Stimulated activated CD8-positive, alpha-beta memory T cell treated with anti-CD3 and anti-CD28 coated beads, Interleukin-2, amount 100 ng/mL, for 48 hours (primary cell): ENCODE data around the gene KTI12.
"Not testable (repeated sequence)": the region's sequence is repeated elsewhere in the genome, so short reads cannot be mapped to it uniquely, and the experiment has no call there.

ENCODE experiments used
- DNase-seq, 2 donors: peaks; one replicate each; pipeline ENCODE4 v3.0.0-alpha.2; 2020; ENCODE audit warnings: low read depth in 2 of 2

KTI12 gene

DNA sequence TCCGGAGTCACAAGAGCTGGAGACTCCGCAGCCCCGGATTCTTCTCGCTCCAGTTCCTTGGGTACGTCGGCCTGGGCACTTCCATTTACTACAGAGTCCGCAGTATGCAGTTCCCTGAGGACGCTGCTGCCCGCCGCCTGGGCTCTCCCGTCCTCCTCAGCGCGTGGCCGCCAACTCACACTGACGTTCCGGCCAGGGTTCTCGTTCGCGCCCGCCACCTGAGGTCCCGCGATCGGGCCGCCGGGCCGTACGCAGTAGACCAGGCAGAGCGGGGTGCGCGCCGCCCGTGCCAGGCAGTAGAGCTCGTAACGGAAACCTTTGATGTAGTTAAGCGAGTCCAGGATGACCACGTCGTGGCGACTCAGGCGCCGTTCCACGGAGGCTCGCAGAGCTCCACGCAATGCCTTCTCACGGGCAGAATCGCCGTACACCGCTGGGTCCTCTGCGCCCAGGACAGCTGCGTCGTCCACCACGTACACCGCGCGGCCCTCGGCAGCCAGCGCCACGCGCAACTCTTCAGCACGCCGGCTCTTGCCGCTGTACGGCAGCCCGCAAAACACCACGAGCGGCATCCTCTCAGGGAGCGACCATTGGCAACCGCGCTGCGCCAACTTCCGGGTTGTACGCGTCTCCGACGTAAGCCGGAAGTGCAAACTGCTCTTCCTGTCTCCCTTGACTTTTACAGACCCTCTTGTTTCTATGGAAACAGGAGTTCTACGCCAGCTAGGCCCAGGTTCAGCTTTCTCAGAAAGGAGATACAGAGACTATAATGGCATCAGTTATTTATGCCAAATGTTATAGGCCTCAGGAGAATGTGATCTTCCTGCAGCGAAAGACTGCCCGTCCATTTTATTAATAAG lies at the start of gene KTI12:
TSS of gene KTI12 (minus strand) at position 621 of the 860 bp plus-strand sequence. CDS start at position 572, 49 bp downstream.
- peak; percentile 77 to 82 for DNase-seq

DNA sequence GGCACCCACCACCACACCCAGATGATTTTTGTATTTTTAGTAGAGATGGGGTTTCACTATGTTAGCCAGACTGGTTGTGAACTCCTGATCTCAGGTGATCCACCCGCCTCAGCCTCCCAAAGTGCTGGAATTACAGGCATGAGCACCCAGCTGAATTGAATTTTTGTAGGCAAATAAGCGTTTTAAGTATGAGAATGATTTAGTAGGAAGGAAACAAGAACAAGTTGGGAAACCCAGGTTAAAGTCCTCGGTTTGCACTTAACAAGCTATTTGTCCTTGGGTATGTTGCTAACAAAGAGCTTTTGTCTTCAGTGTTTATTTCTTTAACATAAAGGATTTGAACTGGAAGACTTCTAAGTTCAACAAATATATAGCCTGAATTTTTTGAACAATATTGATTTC lies 46.4 kb upstream of the KTI12 start:
- no peak for DNase-seq

- DNase-seq: not testable (repeated sequence)
Measured at GRCh38 chr1:52077277-52077676, 43.7 kb upstream of the KTI12 start.

DNA sequence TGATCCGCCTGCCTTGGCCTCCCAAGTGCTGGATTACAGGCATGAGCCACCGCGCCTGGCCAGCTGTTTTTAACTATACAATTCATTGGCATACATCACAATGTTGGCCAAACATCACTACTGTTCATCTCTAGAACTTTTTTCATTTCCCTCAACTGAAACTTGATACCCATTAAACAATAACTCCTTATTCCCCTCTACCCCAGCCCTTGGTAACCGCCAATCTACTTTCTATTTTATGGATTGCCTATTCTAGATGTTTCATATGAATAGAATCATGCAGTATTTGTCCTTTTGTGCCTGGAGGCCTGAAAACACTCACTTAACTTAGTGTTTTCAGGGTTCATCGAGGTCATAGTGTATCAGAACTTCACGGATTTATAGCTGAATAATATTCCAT lies 38.7 kb upstream of the KTI12 start:
- no peak for DNase-seq

DNA sequence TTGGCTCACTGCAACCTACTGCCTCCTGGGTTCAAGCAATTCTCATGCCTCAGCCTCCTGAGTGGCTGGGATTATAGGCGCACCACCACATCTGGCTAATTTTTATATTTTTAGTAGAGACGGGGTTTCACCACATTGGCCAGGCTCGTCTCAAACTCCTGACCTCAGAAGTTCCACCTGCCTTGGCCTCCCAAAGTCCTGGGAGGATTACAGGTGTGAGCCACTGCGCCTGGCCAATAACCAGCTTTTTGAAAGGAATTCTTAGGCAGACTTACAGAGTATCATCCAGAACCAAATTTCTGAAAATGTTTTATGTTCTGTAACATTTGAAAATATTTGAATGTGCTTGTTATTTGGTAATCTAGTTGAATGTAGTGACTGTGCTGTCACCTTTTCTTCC lies 37.1 kb upstream of the KTI12 start:
- no peak for DNase-seq

GRCh38 chr1:52063192-52063591 lies 29.6 kb upstream of the KTI12 start:
- no peak for DNase-seq

GRCh38 chr1:52060822-52061221 lies 27.2 kb upstream of the KTI12 start:
- no peak for DNase-seq

DNA sequence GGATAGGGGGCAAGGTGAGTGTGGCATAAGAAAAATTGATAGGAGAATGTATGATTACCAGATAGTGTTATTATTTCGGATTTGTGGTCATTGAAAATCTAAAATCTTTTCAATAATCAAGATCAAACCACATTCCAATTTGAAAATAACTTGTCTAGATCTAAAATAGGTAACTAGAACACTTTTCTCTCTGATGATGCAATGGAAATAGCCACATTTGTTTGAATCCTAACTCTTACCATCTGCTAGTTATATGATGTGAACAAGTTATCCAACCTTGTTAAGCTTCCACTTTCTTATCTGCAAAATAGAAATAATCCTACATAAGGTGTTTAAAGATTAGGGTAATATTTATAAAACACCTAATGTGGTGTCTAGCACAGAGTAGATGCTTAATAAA lies 26.3 kb upstream of the KTI12 start:
- no peak for DNase-seq

GRCh38 chr1:52059321-52059720 lies 25.7 kb upstream of the KTI12 start:
- no peak for DNase-seq

DNA sequence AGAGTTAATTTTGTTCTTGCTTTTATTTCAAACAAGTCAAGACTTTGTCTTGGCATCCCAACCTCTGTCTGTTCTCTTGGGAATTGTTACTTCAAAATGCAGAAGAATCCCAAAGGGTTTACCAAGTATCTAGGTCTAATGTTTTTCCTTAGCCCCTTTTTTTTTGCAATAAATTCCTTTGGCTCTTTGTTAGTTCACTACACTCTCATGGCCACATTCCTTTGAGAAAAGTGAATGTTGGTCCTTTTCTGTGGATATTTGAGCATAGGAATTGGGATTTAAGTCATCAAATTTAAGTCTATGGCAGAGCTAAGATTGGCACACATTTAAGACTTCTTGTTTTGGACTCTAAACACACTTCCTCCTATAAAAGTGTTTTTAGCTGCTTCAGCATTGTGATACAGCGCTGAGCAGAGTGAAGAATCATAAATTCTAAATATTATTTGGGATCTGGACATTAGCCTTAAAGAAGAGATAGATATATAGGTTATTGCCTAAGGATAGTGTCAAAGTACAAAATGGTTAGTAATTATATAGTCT lies 24.3 kb upstream of the KTI12 start:
- DNase-seq: no peak

DNA sequence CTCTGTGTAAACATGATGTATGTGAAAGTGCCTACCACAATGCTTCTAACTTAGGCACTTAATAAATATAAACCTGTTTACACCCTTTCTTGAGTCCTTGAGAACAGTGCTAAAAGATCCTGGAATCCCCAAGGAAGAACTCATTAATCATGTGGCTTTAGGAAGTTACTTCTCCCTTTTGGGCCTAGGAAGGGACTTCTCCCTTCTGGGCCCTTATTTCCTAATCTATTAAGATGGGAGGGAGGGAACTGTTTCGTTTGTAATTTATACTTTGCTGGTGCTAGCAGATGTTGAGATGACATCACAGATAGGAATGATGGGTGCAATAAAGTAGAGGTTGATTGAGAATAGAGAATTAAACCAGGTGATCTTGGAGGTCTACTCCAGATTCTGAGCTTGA lies 23.6 kb upstream of the KTI12 start:
- no peak for DNase-seq

DNA sequence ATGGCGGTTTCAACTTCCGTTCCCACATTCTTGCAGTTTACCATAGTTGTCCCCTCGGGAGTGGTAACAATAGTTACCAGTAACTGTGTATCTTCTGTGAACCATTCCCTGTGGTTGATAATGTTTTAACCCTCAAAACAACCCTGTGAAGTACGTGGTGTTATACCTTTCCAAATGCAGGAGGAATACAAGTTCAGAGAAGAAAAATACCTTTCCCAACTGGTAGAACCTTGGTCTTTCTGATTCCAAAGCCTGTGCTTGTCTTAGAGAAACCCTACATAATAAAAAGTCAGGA lies 23.3 kb upstream of the KTI12 start:
- no peak for DNase-seq

DNA sequence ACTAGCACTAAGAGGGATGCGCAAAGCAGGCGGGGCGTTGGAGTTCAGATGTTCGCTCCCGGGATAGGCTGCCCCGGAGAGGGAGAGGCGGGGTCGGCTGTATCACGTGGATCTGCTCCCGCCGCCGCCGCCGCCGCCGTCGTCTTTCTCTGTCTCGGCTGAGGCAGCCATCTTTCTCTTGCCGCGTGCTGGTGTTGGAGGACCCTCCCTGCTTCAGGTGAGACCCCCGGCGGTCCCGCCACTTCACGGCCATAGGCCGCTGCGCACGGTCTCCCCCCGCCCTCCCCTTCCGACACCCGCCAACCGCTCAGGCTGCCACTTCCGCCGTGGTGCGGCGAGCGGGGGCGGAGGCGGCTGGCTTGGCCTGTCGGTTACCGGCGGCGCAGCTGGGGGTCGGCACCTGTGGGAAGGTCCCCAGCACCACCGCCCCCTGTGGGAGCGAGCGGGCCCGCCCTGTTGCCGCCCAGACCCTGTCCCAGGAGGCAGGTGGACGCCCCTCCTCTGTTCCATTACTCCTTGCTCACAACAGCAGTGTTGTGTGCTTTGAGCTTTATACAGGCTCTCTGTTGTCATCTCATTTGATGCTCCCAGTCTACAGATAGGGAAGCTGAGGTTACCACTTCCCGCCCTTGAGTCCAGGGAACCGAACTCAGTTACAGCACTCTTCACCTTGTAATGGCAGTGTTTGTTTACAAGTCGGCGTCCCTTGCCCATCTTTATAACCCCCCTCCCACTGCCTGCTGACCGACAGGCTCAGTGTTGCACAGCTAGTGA lies 22.7 kb upstream of the KTI12 start, which contains the start of gene BTF3L4:
TSS of gene BTF3L4 (plus strand) at position 133 of the 774 bp plus-strand sequence. CDS start 3,553 bp downstream, outside the sequence.
- DNase-seq: peak; percentile 86 to 91

- no peak for DNase-seq
Measured at GRCh38 chr1:52055866-52056162, 22.2 kb upstream of the KTI12 start.

DNA sequence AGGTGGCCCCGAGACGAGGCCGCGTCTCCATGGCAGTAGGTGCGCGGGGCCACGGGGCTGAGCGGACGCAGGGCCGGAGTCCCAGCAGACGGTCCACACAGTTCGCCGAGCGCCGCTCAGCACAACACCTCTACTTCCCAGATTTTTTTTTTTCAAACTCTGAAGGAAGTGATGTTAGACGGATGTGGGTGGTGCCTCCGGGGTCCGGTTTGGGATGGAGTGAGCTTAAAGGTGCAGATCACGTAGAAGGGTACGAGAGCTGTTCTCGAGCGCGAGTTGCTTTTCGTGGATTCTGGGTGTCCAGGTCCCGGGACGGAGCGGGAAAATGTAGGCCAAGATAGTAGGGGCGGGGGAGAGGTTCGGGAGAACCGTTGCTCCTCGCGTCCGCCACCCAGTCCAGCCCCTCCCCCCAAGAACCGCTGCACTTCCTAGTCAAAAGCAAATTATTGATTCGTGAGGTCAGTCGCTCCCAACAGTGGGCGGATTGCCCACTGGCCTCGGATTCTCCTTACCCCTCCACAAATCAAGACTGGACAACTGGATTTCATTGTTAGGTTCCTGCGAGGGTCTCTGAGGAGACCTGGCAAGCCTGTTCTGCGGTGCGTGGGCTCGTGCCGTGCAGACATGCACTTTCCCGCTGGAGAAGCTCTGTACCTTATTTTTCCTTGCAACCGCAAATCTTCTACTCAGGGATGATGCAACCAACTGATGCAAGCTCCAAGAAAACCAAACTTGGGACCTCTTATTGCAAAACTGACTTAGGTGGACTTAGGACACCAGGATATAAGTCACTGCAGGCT lies 21.7 kb upstream of the KTI12 start, which contains the start of gene TXNDC12:
TSS of gene TXNDC12 (minus strand) at position 126 of the 800 bp plus-strand sequence. CDS start at position 31, 95 bp downstream.
- DNase-seq: peak; percentile 44 to 58

DNA sequence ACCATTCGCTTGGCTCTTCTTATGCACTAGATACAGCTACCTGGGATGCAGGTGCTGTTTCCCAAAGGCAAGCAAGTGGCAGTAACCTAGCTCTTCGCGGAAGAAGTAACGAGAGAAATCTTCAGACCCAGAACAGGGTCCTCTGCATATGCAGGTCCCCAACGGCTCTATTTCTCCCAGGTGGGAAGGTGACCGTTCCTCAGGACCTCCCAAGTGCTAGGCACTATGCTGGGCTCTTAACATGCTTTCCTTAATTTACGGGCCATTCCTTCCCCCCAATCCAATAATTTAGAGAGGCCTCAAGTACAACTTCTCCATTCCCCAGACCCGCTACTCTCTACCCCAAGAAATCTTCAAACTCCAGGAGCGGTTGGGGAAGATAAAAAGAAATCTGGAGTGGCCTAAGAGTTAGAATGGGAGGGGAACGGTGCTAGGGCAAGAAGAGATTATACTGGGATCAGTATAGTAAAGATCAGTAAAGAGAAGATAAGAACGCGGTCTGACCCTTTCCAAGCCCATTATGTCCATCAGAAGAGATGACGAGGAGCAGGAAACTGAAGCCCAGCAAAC lies 21.0 kb upstream of the KTI12 start:
- no peak for DNase-seq

- no peak for DNase-seq
Measured at GRCh38 chr1:52053862-52054261, 20.3 kb upstream of the KTI12 start.

DNA sequence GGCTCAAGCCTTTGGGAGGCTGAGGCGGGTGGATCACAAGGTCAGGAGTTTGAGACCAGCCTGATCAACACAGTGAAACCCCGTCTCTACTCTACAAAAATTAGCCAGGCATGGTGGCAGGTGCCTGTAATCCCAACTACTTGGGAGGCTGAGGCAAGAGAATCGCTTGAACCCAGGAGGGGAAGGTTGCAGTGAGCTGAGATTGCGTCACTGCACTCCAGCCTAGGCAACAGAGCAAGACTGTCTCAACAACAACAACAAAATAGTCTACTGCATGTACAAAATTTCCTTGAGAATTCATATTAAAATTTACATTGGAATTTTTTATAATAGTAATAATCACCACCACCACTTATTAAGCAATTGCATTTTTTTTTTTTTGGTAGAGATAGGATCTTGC lies 15.7 kb upstream of the KTI12 start:
- not testable (repeated sequence) for DNase-seq

- not testable (repeated sequence) for DNase-seq
Measured at GRCh38 chr1:52045666-52046195, 12.1 kb upstream of the KTI12 start.

- no peak for DNase-seq
Measured at GRCh38 chr1:52045236-52045635, 11.6 kb upstream of the KTI12 start.

GRCh38 chr1:52041551-52042185 lies 8.1 kb upstream of the KTI12 start:
- DNase-seq: no peak
